ENCODE data around the gene EEF1G. TPM values are rescaled to one million over a fixed set of nuclear protein-coding genes. Genes with fewer than 3 reads are reported as not detected.
"Not testable (repeated sequence)": the region's sequence is repeated elsewhere in the genome, so short reads cannot be mapped to it uniquely, and the experiment has no call there.

EEF1G gene
- total RNA-seq, 1 donor, result 1,049 TPM

DNA sequence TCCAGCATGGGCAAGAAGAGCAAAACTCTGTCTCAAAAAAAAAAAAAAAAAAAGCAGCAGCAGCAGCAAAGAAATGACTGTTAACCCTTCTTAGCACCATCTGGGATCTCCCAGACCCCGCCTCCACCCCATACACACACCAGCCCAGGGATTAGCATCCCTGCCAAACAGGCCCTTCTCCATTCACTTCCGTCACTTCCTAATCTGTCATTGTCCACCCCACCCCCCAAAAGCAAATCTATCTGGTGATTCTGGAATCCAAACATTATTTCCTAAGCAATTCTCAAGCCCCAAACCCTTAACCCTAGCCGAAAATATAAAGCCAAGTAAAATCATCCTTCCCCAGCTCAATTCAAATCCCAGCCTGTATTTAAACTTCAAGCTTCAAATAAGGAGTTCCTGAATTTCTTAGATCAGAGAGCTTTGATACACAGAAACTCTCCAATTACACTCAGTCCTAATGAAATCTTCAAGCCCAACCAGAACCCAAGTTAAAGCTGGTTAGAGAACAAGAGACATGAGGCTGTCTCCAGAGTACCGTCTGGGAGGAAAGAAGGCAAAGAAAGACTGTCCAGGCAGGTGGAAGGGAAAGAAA is 21.1 kb downstream of the EEF1G start:
- TF ChIP-seq, protein P1, sequence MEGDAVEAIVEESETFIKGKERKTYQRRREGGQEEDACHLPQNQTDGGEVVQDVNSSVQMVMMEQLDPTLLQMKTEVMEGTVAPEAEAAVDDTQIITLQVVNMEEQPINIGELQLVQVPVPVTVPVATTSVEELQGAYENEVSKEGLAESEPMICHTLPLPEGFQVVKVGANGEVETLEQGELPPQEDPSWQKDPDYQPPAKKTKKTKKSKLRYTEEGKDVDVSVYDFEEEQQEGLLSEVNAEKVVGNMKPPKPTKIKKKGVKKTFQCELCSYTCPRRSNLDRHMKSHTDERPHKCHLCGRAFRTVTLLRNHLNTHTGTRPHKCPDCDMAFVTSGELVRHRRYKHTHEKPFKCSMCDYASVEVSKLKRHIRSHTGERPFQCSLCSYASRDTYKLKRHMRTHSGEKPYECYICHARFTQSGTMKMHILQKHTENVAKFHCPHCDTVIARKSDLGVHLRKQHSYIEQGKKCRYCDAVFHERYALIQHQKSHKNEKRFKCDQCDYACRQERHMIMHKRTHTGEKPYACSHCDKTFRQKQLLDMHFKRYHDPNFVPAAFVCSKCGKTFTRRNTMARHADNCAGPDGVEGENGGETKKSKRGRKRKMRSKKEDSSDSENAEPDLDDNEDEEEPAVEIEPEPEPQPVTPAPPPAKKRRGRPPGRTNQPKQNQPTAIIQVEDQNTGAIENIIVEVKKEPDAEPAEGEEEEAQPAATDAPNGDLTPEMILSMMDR (IDR thresholded peaks at IDR 0.05; ENCODE audit: extremely low read depth, low read depth, low read length), result no peak

DNA sequence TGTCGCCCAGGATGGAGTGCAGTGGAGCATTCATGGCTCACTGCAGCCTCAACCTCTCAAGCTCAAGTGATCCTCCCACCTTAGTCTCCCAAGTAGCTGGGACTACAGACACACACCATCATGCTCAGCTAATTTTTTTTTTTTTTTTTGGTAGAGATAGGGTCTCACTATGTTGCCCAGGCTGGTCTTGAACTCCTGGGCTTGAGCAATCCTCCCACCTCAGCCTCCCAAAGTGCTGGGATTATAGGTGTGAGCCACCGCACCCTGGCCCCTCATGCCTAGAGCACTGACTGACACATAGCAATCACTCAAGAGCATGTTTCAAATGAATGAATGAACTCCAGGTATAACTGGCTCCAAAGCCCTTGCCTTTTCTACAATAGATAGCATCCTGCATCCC is 23.2 kb downstream of the EEF1G start:
- not testable (repeated sequence) for H2AFZ ChIP-seq (ENCODE audit: low read length)
- H3K4me1 ChIP-seq (ENCODE audit: insufficient read depth, low read length), result peaks cover 61% of the 10 kb centered on the region

More for the DNA sequence above, 21.1 kb downstream of the EEF1G start:
- Histone ChIP-seq H3K9me3 (ENCODE audit: low read depth, low read length) (no peaks in the 10 kb centered on the region), H4K20me1 (ENCODE audit: insufficient read depth, low read length) (peaks cover 14% of the 10 kb centered on the region), H3K4me3 (ENCODE audit: insufficient read depth, low read length) (peak overlapping the region; percentile 59), H3K27ac (ENCODE audit: low read depth, low read length) (peak overlapping the region; percentile 85), H2AFZ (ENCODE audit: low read length) (peak overlapping the region; percentile 27), H3K4me1 (ENCODE audit: insufficient read depth, low read length) (peaks cover 78% of the 10 kb centered on the region), H3K36me3 (ENCODE audit: insufficient read depth, low read length) (peaks cover 6% of the 10 kb centered on the region), H3K27me3 (ENCODE audit: insufficient read depth, low read length) (no peaks in the 10 kb centered on the region), H3K79me2 (ENCODE audit: insufficient read depth, low read length) (no peaks in the 10 kb centered on the region), H3K4me2 (ENCODE audit: insufficient read depth, low read length) (peak overlapping the region; percentile 81)
- peak; percentile 76 for DNase-seq (ENCODE audit: insufficient read length, low spot score, missing footprints)

DNA sequence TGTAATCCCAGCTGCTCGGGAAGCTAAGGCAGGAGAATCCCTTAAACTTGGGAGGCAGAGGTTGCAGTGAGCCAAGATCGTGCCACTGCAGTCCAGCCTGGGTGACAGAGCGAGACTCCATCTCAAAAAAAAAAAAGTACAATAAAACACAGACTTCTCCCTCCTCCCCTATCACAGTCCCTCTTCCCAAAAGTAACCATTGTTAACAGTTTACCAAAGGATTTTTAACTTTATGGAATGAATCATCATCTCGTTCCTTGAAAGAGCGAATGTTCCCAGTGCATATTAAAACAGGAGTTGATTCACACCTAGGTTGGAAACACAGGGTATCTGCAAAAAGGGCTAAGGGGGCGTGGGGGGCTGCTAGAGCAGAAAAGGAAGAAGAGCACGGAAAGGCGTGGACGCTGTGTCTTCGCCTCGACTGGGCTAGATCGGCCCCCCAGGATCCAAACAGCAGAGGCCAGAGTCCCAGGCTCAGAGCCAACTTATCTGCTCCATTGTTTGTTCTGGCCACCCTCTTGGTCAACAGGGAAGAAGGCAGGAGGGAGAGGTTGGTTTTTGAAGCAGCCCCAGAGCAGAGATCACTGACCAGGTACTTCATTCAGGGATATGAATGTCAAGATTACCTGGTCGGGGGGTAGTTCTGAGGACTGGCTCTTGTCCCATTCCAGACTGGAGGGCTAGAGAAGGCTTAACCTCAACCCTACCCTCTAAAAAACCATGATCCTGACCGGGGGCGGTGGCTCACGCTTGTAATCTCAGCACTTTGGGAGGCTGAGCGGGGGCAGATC is 25.0 kb downstream of the EEF1G start:
- TF ChIP-seq, protein P1 (IDR thresholded peaks at IDR 0.05; ENCODE audit: extremely low read depth, low read depth, low read length), result no peak
- peaks cover 29% of the 10 kb centered on the region for H3K79me2 ChIP-seq (ENCODE audit: insufficient read depth, low read length)
- peaks cover 17% of the 10 kb centered on the region for H4K20me1 ChIP-seq (ENCODE audit: insufficient read depth, low read length)
- peak overlapping the region; percentile 58 for H3K4me2 ChIP-seq (ENCODE audit: insufficient read depth, low read length)
- no peak overlapping the region for H3K4me3 ChIP-seq (ENCODE audit: insufficient read depth, low read length)
- no peak overlapping the region for H3K27ac ChIP-seq (ENCODE audit: low read depth, low read length)
- no peak overlapping the region for H2AFZ ChIP-seq (ENCODE audit: low read length)
- peaks cover 43% of the 10 kb centered on the region for H3K4me1 ChIP-seq (ENCODE audit: insufficient read depth, low read length)
- H3K27me3 ChIP-seq (ENCODE audit: insufficient read depth, low read length), result no peaks in the 10 kb centered on the region
- peak; percentile 88 for DNase-seq (ENCODE audit: insufficient read length, low spot score, missing footprints)
- no peaks in the 10 kb centered on the region for H3K9me3 ChIP-seq (ENCODE audit: low read depth, low read length)
- H3K36me3 ChIP-seq (ENCODE audit: insufficient read depth, low read length), result no peaks in the 10 kb centered on the region

More for the DNA sequence above, 23.2 kb downstream of the EEF1G start:
- H3K27ac ChIP-seq (ENCODE audit: low read depth, low read length); H3K27me3 ChIP-seq (ENCODE audit: insufficient read depth, low read length); H3K4me3 ChIP-seq (ENCODE audit: insufficient read depth, low read length); H3K36me3 ChIP-seq (ENCODE audit: insufficient read depth, low read length); H3K4me2 ChIP-seq (ENCODE audit: insufficient read depth, low read length); H4K20me1 ChIP-seq (ENCODE audit: insufficient read depth, low read length); H3K9me3 ChIP-seq (ENCODE audit: low read depth, low read length); DNase-seq (ENCODE audit: insufficient read length, low spot score, missing footprints): not testable (repeated sequence)
- H3K79me2 ChIP-seq (ENCODE audit: insufficient read depth, low read length), result peaks cover 11% of the 10 kb centered on the region

DNA sequence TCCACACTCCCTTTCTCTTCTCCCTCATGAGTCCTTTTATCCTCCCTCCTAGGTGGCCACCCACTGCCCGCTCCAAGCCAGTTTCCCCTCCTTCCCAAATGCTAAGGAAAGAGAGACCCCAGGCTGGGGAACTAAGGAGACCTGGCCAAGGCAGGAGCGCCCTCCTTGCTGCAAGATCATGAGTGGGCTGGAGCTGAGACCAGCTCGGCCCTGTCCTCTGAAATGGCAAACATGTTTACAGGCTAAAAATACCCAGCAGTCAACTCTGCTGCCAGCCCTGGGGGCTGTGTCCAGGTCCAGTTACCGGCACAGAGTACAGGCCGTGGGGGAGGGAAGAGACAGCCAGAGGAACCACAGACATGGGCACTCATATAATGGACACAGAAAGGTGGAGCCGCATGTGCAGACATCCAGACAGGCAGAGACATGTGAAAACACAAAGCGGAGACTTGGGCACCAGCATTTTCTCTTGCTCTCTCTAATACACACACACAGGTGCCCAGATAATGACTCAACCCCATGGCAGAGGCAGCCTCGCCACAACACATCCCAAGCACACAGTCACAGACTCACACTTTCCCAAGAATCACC is 25.9 kb downstream of the EEF1G start:
- Histone ChIP-seq H3K9me3 (ENCODE audit: low read depth, low read length) (no peaks in the 10 kb centered on the region), H2AFZ (ENCODE audit: low read length) (peak overlapping the region; percentile 62), H3K79me2 (ENCODE audit: insufficient read depth, low read length) (peaks cover 38% of the 10 kb centered on the region), H3K36me3 (ENCODE audit: insufficient read depth, low read length) (no peaks in the 10 kb centered on the region), H3K4me3 (ENCODE audit: insufficient read depth, low read length) (peak overlapping the region; percentile 98), H3K4me1 (ENCODE audit: insufficient read depth, low read length) (peaks cover 42% of the 10 kb centered on the region), H3K27ac (ENCODE audit: low read depth, low read length) (no peak overlapping the region), H4K20me1 (ENCODE audit: insufficient read depth, low read length) (peaks cover 27% of the 10 kb centered on the region), H3K27me3 (ENCODE audit: insufficient read depth, low read length) (no peaks in the 10 kb centered on the region), H3K4me2 (ENCODE audit: insufficient read depth, low read length) (peak overlapping the region; percentile 93)
- DNase-seq (ENCODE audit: insufficient read length, low spot score, missing footprints), result peak; percentile 58
- TF ChIP-seq, protein P1 (IDR thresholded peaks at IDR 0.05; ENCODE audit: extremely low read depth, low read depth, low read length), result no peak
